Measurements from ENCODE around the gene UBXN4.

The UBXN4 gene

GRCh38 chr2:135812907-135813511 lies 71.4 kb downstream of the UBXN4 start:
- DNase-seq: no peak

DNA sequence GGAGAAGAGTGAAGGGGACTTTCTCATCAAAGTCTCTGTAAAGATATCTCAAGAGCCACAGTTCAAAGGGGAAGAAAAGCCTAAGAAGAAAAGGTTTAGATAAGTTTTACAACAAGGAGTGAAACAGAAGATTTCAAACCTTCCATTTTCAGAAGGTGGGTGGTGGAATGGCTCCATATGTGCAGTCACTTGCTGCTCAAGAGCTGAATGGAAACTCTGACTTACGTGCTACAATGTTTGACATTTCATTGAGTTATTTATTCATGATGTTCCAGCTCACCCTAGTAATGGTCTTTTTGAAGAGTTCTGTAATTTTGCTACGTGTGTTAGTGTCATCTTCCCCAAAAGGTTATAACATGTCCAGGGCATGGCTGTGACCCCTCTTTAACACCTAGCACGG lies 73.6 kb downstream of the UBXN4 start:
- no peak for DNase-seq

DNA sequence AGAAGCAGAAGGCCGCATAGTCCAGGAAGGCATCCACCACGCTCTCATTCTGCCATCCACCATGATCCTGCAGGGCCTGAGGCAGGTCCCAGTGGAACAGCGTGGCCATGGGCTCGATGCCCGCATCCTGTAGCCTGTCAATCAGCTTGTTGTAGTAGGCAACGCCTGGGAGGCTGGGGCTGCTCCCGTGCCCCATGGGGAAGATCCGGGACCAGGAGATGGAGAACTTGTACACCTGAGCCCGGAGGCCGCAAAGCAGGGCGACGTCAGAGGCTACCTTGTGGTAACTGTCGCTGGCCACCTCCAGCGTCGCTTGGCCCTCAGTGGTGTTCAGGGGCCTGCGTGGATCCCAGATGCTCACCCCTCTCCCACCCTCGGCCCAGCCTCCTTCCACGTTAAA lies 75.8 kb downstream of the UBXN4 start:
- no peak for DNase-seq

DNA sequence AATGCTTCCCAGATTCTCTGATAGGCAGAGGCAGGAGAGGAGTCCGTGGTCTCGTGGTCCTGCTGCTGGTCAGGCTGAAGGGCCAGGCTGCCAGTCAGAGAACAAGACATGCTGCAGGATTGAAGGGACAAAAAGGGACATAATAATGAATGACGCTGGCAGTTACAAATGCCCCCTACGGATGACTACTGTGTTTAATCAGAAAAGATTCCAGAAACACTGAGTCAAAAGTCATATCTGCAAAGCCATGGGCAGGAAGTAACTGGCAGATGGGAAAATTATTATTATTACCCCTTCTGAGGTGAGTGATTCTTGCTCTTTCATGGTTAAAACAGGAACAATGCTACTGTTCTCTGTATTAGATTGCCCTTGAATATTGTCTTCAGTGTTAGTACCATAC lies 76.3 kb downstream of the UBXN4 start:
- no peak for DNase-seq

GRCh38 chr2:135818937-135819610 lies 77.4 kb downstream of the UBXN4 start:
- peak; percentile 39 for DNase-seq

DNA sequence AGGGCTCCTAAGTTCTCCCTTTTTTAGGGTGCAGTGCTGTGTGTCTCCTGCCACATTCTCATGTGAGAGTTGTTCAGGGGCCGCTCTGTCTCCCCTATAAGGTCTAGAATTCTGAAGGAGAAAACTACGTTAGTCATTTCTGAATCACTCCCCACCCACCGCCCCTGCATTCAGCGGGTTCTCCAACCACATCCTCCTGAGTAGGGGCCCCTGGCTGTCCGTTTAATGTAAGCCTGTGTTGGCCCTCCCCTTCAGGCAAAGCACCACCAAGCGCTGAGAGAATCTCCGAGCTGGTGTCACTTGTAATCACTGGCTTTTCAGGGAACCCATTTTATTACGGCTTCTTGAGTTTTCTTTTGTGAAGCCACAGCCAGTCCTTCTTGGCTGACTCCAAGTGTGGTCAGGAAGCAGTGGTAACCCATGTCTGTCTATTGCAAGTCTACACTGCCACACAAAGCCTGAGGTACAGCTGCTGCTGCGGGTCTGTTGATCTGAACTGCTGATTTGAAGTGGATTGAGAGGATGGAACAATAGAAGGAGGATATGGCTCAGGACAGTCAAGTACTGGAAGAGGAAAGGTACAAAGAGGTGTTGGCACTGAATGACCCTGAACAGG lies 78.5 kb downstream of the UBXN4 start:
- DNase-seq: no peak

- DNase-seq: no peak
Measured at GRCh38 chr2:135821190-135821589, 79.5 kb downstream of the UBXN4 start.

GRCh38 chr2:135822855-135823254 lies 81.2 kb downstream of the UBXN4 start:
- DNase-seq: no peak

DNA sequence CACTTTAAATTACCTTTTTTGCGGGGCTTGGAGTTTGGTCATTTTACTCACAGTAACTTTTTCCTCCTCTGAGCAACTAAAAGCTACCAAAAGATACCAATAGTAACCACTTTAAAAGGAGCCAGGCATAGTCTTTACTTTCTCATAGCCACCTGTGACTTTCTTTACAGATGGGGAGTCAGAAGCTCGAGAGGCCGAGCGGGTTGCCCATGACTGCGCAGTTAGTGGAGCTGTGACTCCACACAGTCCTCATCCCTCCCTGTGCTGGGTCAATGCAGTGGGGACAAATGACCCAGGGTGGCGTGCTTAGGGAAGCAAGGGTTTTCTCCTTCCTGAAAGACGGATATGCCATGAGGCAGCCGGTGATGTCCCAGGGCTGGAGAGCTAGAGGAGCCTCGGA lies 83.5 kb downstream of the UBXN4 start:
- no peak for DNase-seq

GRCh38 chr2:135825550-135826176 lies 84.0 kb downstream of the UBXN4 start:
- DNase-seq: no peak

DNA sequence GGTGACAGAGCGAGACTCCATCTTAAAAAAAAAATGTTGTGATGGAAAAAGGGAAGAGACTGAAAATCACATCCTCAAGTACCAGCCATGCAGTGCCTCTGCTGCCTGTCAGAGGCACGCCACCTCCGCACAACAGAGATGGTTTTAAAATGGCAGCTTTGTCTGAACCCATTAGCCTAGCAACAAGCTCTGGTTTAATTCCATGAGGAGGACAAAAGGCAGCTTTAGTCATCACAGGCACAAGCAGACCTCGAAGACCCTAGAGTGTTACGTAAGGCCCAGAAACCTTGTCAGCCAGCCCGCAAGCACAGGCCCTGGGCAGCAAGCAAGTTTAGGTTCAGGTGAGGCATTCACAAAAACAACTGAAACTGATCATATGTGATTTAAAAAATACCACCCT lies 84.9 kb downstream of the UBXN4 start:
- DNase-seq: no peak

- DNase-seq: no peak
Measured at GRCh38 chr2:135829378-135830135, 87.9 kb downstream of the UBXN4 start.

DNA sequence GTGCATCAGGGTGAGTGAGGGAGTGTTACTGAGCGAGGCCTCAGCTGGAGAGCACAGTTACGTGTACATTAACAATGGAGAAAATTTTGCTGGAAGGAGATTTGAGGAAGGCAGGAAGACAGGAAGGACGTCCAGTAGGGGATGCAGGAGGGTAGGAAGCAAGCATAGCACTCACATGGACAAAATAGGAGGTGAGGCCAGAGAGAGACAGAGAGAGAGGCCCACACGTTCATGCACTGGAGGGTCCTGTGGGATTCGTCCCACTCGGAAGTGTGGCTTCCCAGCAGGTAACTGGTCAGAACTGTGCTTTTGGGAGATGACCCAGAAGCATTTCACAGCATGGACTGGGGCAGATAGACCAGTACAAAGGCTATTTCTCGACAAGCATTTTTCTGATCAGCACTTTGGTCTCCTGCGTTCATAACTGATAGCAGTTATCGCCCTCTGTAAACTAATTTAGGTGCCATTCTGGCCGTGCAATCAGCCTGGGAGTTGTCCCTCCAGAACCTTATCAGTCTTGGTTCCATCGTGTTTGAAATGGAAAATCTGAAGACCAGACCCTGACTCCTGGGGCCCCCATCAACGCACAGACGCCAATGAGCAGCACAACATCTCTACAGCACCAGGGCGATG lies 89.6 kb downstream of the UBXN4 start:
- DNase-seq: no peak

GRCh38 chr2:135832891-135833290 lies 91.2 kb downstream of the UBXN4 start:
- no peak for DNase-seq

Data from RPMI8226 (cell line).